Prostate gland (tissue), 2 donors: ENCODE results near the gene UVSSA.

Experiments
- POLR2AphosphoS5 ChIP-seq: sonication (generic); formaldehyde crosslinking; IDR thresholded peaks from one replicate; pipeline ENCODE4 v1.6.1; 2017; ENCODE audit warnings: antibody characterized with exemption
- TF ChIP-seq, protein P1 (sequence below), 4 experiments: fragments of 200-600 bp in 2 of 4; fragments of 450-650 bp in 2 of 4; sonication (generic) in 2 of 4; IDR thresholded peaks; 1 replicate in 3 of 4; 2 replicates in 1 of 4; pipeline ENCODE4 v1.5.1; 2016 to 2019; ENCODE audit warnings: antibody characterized with exemption in 4 of 4, mild to moderate bottlenecking in 2 of 4, moderate library complexity in 2 of 4

DNA sequence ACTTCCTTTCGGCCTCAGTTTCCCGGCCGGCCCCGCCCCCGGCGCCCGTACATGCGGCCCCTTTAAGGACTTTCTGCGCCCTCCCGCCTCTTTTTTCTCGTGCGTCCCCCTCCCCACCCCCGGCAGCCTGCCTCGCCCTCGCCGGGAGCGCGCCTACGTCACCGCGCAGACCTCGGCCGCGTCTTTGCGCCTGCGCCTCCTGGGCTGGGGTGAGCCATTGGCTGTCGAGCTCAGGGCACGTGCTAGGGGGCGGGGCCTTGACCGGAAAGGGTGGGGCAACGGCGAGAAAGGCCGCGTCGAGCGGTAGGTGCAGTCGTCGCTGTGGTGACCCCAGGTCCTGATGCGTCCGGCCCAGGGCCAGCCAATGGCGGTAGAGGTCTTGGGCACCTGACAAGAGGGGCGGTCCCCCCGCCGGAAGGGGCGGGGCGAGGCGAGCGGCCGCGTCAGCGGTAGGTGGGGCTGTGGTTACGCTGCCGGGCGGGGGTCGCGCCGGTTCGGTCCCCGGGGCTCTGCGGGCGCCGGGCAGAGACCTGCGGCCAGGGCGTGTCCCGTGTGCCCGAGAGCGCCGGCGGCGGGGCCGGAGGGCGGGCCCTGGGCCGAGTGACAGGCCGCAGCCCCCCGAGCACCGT is at the start of gene UVSSA:
- peak; percentile 99 for TF ChIP-seq POLR2AphosphoS5
- TF ChIP-seq, protein P1, sequence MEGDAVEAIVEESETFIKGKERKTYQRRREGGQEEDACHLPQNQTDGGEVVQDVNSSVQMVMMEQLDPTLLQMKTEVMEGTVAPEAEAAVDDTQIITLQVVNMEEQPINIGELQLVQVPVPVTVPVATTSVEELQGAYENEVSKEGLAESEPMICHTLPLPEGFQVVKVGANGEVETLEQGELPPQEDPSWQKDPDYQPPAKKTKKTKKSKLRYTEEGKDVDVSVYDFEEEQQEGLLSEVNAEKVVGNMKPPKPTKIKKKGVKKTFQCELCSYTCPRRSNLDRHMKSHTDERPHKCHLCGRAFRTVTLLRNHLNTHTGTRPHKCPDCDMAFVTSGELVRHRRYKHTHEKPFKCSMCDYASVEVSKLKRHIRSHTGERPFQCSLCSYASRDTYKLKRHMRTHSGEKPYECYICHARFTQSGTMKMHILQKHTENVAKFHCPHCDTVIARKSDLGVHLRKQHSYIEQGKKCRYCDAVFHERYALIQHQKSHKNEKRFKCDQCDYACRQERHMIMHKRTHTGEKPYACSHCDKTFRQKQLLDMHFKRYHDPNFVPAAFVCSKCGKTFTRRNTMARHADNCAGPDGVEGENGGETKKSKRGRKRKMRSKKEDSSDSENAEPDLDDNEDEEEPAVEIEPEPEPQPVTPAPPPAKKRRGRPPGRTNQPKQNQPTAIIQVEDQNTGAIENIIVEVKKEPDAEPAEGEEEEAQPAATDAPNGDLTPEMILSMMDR (IDR thresholded peaks at IDR 0.05), result peak in 1 of 4 experiments; percentile 3
